ENCODE results near the gene TBC1D2B.

The TBC1D2B gene

DNA sequence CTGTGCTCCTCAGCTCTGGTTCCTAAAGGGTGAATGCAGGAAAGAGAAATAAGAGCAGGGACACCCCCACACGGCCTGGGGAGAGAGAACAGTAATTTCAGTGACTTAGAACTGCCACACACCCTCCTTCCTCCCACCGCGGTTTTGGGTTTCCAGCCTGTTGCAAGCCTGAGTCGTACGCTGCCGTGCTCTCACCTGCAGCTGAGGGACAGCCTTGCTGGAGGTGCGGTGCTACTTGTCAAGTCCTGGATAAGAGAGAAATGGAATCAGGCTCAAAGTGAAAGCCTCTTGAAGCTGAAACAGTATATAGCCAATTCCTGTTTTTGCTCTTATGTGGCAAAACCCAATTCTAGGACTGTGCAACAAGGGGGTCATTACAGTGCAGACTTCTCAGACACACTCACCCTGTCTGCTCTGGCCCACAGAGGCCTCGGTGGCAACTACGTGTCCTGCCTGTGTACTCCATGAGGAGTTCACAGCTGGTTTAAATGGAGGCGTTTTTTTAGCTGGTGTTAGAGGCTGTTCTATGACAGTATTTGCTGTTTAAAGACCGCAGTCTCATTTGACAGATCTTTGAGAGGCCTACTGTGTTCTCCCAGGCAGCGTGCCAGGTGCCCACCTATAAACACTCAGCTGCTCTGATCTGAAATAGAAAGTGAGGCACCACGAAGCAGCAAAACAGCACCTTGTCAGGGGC, 42.9 kb downstream of the TBC1D2B start:
- peak; percentile 53 to 55 for DNase-seq (ENCODE audit: low read depth in 2 of 2)

DNA sequence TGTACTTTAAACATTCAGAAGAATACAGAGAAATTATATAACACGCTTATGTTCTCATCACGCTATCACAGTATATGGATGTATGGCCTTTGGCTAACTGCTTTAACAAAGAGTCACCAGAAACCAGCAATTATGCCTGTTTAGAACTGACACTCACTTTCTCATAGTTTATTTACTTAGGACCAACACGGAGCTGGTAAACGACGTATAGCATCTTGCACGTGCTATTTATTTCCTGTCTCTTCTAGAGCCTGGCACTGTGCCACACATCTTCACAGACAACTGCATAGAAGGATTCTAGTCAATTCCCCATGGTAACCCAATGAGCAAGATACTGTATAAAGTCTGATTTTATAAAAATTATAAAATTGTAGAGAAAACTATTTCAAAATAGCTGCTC, 43.6 kb downstream of the TBC1D2B start:
- DNase-seq (ENCODE audit: low read depth in 2 of 2) = no peak

DNA sequence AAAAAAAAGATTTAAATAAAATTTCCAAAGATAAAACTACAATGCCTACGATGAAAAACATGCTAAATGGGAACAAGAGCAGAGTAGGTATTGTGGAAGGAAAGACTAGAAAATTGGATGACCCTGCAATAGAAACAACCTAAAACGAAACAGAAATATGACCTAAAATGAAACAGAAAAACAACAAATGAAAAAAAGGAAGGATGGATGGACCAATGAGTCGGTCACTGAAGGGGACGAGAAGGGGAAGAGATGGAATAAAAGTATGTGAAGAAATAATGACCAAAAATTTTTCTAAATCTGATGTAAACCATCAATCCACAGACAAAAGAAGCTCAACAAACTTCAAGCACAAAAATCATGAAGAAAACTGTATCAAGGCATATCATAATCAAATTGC, 44.8 kb downstream of the TBC1D2B start:
- no peak for DNase-seq (ENCODE audit: low read depth in 2 of 2)

DNA sequence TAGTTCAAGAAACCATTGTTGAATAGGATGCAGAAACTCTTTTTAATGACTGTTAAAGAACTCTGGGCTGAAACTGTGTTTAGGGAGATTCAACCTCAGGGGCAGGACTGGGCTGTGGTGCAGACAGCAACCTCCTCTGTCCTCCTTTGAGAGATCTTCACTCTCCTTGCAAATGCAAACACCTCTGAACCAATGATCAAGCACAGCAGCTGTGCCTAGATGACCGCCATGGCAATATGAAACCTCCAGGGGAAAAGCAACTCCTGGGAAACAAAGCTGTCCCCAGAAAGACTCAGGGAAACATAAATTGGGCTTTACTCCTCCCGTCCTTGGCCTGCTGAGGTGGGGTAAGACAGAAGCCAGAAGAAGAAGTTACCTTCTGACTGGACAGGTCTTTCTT, 52.6 kb downstream of the TBC1D2B start:
- no peak for DNase-seq (ENCODE audit: low read depth in 2 of 2)

DNA sequence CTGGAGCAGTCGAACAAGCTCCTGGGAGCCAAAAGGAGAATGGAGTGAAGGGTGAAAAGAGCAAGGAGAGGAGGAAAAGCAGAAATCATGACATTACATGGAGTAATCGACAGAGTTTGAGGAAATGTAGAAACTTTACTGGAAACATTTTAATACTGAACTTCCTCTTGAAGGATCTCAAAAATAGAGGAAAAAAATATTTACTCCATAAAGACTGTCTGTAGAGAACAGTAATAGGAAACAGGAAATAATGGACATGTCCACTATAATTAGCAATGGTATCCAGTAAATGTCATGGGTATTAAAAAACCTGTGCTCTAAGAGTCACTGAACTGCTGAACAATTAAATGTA, 53.0 kb downstream of the TBC1D2B start:
- no peak for DNase-seq (ENCODE audit: low read depth in 2 of 2)

DNA sequence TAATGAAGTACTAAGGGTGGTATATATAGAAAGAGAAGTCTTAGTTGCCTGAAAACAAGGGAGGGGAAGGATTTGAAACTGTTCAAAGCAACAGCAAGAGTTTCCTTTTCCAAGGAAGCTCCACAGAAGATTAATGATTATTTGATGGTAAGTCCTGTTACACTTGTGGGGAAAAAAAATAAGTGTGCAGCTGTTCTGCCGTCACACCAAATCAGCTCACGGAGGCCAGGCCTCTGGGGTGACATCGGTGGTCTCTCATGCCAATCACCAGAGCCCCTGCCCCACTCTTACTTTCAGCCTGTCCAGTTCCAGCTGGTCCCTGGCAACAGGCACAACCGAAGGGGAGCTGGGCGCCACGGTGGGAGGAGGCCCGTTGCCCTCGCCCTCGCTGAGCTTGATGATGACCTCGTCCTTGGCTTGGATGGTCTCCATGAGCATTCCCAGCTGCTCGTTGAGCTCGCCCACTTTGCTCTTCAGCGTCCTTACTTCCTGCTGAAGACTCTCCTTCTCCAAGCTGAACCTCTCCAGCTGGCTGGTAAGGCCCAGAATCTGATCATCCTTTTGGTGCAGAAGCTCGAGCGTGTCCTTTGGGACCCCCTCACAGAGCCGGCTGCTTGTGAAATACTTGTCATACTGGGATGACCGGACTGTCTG, 53.5 kb downstream of the TBC1D2B start:
- no peak for DNase-seq (ENCODE audit: low read depth in 2 of 2)

DNA sequence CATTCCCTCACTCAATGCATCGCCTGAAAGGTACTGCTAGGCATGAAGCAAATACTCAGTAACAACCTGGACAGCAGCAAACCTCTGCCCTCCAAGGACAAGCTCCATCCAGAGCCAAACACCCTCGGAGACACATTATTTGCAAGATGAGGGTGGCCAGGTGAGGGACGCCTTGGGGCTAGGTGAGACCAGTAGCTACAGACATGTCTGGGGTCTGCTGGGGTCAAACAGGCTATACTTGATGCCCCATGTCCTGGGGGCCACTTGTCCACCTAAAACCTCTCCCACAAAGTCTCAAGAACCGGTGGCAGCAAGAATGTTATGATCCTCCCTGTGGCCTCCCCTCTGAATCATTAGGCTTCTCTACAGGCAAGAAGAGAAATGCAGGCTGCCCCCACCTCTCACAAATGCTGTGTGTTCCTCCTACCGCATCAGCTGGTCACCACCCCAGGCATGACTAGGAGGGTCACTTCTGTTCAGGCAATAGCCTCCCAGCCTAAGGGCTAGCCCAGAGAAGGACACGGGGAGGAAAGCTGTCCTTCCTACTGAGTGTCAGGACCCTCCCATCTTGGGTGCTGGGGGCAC, 54.3 kb downstream of the TBC1D2B start:
- no peak for DNase-seq (ENCODE audit: low read depth in 2 of 2)

DNA sequence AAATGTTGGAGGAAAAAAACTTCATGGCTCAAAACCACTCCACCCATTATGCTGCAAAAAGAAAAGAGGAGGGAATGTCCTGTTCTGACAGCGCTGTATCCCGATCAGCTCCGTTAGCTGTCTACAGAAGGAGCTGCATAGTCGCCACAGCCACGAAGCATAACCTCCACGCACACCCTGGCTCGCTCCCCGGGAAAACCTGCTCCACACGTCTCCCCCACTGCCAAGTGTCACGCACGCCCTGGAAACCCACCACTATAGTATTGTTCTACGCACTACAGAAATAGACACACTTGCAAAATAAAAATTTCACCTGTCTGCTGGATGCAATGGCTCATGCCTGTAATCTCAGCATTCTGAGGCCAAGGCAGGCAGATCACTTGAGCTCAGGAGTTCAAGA, 55.8 kb downstream of the TBC1D2B start:
- DNase-seq (ENCODE audit: low read depth in 2 of 2) = no peak

DNA sequence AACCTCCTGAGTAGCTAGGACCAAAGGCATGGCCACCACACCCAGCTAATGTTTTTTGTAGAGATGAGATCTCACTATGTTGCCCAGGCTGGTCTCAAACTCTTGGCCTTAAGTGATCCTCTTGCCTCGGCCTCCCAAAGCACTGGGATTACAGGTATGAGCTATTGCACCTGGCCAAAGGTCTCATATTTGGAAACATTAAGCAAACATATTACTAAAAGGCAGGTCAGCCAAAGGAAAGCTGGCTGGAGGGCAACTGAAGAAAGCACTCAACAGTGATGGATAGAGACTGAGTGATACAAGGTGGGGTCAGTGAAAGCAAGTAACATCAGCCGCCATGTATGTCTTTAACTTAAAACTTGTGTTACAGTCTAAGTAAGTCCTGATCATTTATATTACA, 57.5 kb downstream of the TBC1D2B start:
- DNase-seq (ENCODE audit: low read depth in 2 of 2) = no peak

DNA sequence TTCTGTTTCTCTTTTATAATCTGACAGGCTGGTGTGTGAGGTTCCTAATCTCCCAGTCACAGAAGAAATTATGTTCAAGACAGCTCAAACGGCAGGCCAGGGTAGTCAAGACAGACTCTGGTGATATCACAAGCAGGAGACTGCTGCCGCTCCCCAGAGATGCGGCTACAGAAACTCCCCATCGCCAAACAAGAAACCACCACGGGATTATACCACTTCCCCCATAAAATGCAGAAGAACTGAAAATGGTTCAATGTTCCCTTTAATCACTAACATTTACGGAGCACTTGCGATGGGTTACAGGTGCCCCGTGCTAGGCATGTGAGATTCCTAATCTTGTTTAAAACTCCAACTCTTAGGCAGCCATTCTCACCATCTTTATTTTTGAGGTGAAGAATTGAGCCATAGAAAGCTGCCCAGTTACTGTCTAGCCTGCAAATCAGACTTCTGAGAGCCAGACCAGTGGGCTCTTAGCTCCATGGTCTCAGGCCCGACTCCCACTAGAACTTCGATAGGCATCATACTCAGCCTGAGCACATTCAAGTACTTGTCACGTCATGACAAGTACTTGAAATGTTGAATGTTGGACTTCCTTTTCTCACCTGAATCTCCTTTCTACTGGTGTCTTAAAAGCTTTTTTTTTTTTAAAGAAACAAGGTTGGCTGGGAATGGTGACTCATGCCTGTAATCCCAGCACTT, 58.4 kb downstream of the TBC1D2B start:
- DNase-seq (ENCODE audit: low read depth in 2 of 2) = no peak

DNA sequence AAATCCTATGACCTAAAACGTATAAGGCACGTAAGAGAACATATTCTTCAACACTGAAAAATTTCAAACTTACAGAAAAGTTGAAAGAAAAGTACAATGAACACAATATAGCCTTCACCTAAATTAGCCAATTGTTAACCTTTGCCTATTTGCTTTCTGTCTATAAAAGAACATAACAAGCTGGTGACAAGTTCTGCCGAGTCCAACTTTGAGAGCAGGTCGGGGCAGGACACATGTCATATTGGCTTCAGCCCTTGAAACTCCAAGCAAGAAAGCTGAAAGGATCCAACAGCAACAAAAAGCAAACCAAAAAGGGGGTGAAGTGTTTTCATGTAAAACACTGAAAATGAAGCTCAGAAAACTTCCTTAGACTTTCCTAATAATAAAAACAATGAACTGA, 59.1 kb downstream of the TBC1D2B start:
- DNase-seq (ENCODE audit: low read depth in 2 of 2) = no peak

DNA sequence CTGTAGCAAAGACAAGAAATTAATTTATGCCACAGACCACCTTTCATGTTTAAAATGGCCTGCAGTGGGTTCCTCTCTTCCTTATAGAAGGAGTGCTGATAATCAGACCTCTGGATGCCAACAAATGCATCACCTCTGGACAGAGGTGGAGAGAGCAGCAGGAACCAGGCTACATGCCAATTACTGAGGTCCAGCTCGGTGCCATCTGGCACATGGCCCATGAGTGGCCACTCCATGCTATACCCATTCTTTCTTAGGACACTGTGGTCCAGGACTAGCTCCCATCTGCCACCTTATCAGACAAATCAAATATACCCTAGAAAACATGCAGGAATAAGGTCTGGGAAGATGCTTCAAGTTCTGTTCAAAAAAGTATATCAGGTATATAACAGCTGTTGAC, 60.7 kb downstream of the TBC1D2B start:
- no peak for DNase-seq (ENCODE audit: low read depth in 2 of 2)

DNA sequence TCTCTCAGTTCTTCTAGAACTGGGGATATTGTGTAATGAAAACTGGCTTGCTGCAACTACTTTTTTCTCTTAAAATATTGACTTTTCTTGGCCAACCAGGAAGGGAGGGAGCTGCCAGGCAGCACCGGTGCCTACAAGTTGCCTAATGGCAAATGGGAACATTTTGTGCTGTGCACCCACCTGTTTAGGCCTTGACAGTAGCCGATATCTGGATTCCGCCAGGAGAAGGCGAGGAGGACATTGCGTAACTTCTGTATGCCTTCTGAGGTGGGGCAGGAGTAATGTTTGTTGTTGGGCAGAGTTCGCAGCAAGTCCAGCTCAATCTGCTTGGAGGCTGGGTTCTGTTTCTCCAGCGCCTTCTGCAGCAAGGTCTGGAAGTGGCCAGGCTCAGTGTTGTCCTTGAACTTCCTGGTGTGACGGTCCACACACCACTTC, 64.9 kb downstream of the TBC1D2B start:
- DNase-seq (ENCODE audit: low read depth in 2 of 2) = no peak

DNA sequence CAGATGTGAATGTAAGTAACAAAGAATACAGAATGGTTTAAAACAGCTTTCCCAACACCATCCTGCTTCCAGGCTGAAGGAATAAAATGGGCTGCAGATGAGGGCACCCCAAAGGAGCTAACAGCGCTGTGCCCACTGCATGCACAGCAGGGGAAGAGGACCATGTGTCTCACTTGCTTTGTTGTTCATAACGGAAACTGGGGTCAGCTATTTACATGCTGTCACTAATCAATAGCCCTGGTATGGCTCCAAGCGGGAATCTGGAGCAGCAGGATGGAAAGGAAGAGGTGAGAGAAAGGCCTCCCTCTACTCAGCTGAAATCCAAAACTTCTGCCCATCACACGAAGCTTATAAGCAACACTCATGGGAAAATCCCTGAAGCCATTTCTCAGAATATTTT, 67.4 kb downstream of the TBC1D2B start:
- no peak for DNase-seq (ENCODE audit: low read depth in 2 of 2)

DNA sequence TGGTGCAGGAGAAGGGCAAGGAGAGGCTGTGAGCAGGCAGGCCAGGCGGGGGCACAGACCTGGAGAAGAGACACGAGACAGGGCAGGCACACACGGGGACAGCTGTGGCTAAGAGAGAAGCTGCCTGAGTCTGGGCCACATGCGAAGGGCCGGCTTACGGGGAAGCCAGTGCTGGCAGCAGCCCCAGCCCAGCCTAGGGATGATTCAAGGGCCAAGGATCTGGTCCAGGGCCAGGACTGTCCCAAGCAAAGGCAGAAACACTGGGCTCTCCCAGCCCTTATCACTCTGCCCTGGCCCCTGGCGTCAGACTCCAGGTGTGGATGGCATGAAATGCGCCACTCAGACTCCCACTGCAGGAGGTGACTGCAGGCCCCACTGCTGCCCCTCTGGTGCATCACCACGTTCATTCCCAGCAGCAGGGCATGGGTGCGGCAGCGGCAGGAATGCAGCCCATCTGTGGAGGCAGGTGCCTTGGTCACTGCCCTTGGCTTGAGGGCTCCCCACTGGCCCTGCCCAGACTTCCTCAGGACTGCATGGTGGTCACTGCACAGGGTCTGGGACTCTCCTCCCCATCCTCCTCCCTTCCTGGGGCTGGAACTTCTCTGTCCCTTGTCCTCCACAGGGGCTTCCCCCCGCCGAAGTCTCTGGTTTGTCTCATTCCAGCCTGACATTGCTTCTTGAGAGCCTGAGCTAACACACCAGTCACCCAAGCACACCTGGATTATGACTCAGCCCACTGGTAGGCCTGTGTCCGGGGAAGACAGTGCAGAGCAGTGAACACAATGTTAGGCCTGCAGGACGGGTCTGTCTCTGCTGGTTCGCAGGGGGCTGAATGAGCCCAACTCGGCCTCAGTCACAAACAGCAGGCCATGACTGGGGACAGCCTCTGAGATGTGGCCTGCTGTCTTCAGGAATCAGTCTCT, 69.3 kb downstream of the TBC1D2B start:
- DNase-seq (ENCODE audit: low read depth in 2 of 2) = no peak

DNA sequence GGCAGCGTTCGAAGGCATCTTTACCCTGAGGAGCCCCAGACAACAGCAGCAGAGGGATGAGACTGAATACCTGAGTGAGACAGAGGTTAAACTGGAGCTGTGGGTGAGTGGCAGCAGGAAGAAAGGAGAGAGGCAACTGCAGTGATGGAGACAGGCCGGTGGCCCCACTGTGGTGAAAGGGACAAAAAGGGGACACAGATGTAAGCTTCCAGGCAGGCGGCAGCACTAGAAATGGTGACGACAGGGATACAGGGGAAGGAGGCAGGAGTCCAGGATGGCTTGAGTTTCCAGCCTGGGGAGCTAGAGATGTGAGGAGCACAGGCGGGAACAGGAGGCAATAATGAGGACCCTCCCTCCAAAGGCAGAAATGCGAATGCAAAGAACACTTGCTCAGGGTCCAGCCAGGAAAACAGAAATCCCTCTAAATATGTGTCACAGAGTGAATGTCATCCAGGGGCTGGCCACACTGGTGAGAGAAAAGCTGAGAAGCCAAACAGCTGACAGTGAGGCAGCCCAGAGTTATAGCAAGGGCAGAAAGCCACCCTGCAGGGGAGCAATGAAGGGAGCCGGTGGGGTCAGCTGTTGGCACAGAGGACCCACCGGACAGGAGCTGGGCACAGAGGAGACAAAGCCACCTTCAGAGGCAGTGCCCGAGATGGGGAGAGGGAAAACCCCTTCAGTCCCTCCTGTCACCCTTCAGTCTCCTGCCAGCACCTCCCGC, 70.1 kb downstream of the TBC1D2B start:
- DNase-seq (ENCODE audit: low read depth in 2 of 2) = no peak

DNA sequence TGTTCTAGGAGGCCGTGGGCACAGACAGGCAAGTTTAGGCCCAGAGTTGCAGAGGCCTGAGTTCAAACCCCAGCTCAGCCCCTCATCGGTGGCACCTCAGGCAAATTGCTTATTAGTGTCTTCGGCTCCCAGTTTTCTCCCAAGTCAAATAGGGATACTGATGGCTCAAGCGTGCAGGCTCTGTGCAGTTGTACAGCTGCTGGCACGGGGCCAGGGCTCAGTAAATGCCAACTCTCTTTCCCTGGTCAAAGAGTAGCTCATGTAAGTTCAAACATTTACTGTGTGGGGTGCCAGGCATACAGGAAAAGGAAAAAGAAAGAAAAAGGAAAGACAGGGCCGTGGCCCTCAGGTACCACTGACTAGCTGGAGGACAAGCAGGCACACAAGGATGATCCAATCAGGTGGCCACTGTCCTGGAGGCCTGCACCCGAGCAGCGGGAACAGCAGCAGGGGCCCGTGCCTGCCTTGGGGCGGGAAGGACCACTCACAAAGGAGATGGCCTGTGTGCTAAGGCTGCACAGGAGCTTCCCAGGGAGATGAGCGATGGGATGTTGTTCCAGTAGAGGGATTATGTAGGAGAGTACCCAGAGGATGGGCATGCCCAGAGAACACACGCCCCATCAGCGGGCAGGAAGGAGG, 70.8 kb downstream of the TBC1D2B start:
- no peak for DNase-seq (ENCODE audit: low read depth in 2 of 2)

DNA sequence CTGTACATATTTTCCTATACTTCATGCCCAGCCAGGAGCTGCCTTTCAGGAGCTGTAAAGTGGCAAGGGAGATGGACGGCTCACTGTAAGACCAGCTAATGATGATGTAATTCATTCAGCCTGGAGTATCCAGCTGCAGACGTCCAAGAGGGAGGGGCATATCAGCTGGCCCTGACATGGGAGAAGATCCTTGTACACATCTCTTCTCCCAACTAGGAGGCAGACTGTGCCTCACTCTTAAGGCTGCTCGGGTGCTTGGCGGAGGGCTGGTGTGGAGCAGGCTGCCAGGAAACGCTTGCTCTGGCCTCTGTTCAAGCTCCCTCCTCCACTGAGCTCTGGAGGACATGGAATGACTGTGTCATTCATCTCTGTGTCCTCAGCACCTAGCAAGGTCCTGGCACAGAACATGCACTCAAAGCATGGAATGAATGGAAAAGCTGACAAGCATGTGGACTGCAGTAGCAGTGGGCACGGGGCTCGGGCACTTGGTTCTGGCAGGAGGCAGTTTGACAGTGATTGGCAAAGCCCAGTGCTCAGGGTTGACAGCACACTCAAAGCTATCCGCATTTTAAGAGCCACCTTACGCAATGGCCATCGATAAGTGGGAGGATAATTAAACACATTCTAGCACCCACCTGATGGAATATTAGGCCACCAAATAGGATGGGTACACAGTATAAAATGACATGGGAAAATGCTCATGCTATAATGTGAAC, 72.4 kb downstream of the TBC1D2B start:
- DNase-seq (ENCODE audit: low read depth in 2 of 2) = no peak

DNA sequence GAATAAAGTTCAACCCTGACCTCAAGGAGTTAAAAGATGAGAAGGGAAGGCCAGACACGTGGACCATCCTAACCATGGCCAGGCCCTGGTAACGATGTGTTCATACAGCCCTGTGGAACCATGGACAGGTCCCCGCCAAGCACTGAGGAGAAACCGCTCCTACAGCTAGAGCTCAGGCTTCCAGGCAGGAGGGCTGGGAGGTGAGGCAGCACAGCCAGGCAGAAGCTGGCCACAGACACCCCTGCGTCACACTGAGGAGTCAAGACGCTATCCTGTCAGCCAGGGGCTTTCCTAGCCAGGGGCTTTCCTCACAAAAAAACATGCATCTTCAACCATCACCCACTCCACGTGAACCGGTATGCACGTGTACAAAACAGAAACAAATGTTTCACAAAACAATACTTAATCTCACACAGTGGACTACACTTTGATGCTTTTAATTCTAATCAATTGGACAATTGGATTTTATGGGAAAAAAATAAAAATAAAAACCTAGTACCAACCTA, 73.2 kb downstream of the TBC1D2B start:
- DNase-seq (ENCODE audit: low read depth in 2 of 2) = no peak

DNA sequence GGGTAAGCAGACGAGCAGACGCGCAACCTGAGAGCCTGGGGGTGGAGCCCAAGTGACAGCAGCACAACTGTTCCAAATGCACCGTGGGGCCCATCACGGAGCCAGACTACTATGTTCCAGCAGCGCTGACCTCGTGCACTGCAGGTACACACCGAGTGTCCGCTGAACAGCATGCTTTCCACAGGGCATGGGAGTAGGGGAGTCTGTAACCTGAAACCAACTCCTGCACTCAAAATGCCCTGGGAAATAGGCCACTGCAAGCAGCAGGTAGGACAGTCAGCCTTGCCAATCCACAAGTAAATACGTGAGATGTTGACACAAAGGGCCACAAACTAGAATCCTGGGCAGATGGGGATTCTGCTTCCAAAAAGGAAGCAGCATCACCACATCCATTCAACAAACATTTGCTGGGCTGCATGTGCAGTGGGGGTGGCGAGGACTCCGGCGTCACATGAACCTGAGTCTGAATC, 73.9 kb downstream of the TBC1D2B start:
- no peak for DNase-seq (ENCODE audit: low read depth in 2 of 2)
